ENCODE measurements around the gene BBS4. TPM values are rescaled to one million over a fixed set of nuclear protein-coding genes. Genes with fewer than 3 reads are reported as not detected.

Gene BBS4
- total RNA-seq, 1 experiment from 2014 or later: 22.4 TPM

- ChIA-PET CTCF (no interaction called here), POLR2A (no interaction called here)
- Mint-ChIP-seq H3K4me1 (ENCODE audit: low read depth, unreplicated experiment) (no peaks in the 10 kb centered on the region), H3K36me3 (ENCODE audit: insufficient read depth, unreplicated experiment) (peaks cover 9% of the 10 kb centered on the region), H3K9me3 (ENCODE audit: unreplicated experiment) (no peaks in the 10 kb centered on the region), H3K27ac (ENCODE audit: unreplicated experiment) (no peak overlapping the region), H3K4me3 (ENCODE audit: unreplicated experiment) (no peak overlapping the region), H3K27me3 (ENCODE audit: insufficient read depth, unreplicated experiment) (no peaks in the 10 kb centered on the region)
- no peaks in the 10 kb centered on the region for H3K4me1 ChIP-seq
- no peaks in the 10 kb centered on the region for H3K9me3 ChIP-seq
- no peak for DNase-seq
- no peaks in the 10 kb centered on the region for H3K36me3 ChIP-seq (ENCODE audit: control insufficient read depth, insufficient read depth, low read length)
- intact Hi-C loops (cut with micrococcal nuclease; ENCODE audit: unreplicated experiment): no loop called here
- TF ChIP-seq, protein P1, sequence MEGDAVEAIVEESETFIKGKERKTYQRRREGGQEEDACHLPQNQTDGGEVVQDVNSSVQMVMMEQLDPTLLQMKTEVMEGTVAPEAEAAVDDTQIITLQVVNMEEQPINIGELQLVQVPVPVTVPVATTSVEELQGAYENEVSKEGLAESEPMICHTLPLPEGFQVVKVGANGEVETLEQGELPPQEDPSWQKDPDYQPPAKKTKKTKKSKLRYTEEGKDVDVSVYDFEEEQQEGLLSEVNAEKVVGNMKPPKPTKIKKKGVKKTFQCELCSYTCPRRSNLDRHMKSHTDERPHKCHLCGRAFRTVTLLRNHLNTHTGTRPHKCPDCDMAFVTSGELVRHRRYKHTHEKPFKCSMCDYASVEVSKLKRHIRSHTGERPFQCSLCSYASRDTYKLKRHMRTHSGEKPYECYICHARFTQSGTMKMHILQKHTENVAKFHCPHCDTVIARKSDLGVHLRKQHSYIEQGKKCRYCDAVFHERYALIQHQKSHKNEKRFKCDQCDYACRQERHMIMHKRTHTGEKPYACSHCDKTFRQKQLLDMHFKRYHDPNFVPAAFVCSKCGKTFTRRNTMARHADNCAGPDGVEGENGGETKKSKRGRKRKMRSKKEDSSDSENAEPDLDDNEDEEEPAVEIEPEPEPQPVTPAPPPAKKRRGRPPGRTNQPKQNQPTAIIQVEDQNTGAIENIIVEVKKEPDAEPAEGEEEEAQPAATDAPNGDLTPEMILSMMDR (IDR thresholded peaks at IDR 0.05; ENCODE audit: insufficient read depth in 1 of 2, low read depth in 1 of 2, low read length in 1 of 2, severe bottlenecking in 1 of 2, unreplicated experiment in 1 of 2): no peak
- no peaks in the 10 kb centered on the region for H3K27me3 ChIP-seq (replicated peaks; ENCODE audit: control insufficient read depth, insufficient read depth, low read length)
- no peak overlapping the region for H3K4me3 ChIP-seq (ENCODE audit: low read depth, low read length)
- BruUV-seq (replicated peaks): no TSS peak
Observed at GRCh38 chr15:72688697-72689096, 2.7 kb downstream of the BBS4 start.

GRCh38 chr15:72690938-72691337 is 4.9 kb downstream of the BBS4 start:
- CTCF ChIA-PET: interaction anchor here (0.6 kb wide), 1 partner anchor 23 kb away, joined by 8 read pairs; no protein-coding TSS in a partner anchor
- intact Hi-C loops (cut with micrococcal nuclease; ENCODE audit: unreplicated experiment): no loop called here

DNA sequence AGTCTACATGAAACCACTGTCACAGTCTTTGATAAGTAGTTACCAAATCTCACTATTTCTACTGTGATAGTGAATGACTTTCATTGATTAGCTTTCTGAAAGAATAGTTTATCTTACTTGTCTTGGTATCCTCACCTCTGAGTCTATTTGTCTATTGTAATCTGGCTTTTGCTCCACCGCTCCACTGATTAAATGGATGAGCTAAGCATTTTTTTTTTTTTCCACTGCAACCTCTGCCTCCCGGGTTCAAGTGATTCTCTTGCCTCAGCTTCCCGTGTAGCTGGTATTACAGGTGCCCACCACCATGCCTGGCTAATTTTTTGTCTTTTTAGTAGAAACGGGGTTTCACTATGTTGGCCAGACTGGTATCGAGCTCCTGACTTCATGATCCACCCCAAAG is 12.9 kb downstream of the BBS4 start:
- TF ChIP-seq, protein P1 (IDR thresholded peaks at IDR 0.05; ENCODE audit: insufficient read depth in 1 of 2, low read depth in 1 of 2, low read length in 1 of 2, severe bottlenecking in 1 of 2, unreplicated experiment in 1 of 2): no peak
- no TSS peak for BruUV-seq (replicated peaks)
- Mint-ChIP-seq H3K36me3 (ENCODE audit: insufficient read depth, unreplicated experiment) (no peaks in the 10 kb centered on the region), H3K27ac (ENCODE audit: unreplicated experiment) (no peak overlapping the region), H3K4me3 (ENCODE audit: unreplicated experiment) (no peak overlapping the region), H3K9me3 (ENCODE audit: unreplicated experiment) (no peaks in the 10 kb centered on the region), H3K27me3 (ENCODE audit: insufficient read depth, unreplicated experiment) (no peaks in the 10 kb centered on the region), H3K4me1 (ENCODE audit: low read depth, unreplicated experiment) (no peaks in the 10 kb centered on the region)
- POLR2A ChIA-PET: no interaction called here
- CTCF ChIA-PET: no interaction called here
- Histone ChIP-seq H3K4me1 (no peaks in the 10 kb centered on the region), H3K36me3 (ENCODE audit: control insufficient read depth, insufficient read depth, low read length) (no peaks in the 10 kb centered on the region), H3K27me3 (replicated peaks; ENCODE audit: control insufficient read depth, insufficient read depth, low read length) (no peaks in the 10 kb centered on the region), H3K4me3 (ENCODE audit: low read depth, low read length) (no peak overlapping the region), H3K9me3 (no peaks in the 10 kb centered on the region)
- intact Hi-C loops (cut with micrococcal nuclease; ENCODE audit: unreplicated experiment): no loop called here
- no peak for DNase-seq

More at GRCh38 chr15:72690938-72691337, 4.9 kb downstream of the BBS4 start:
- Mint-ChIP-seq H3K36me3 (ENCODE audit: insufficient read depth, unreplicated experiment) (peaks cover 7% of the 10 kb centered on the region), H3K4me1 (ENCODE audit: low read depth, unreplicated experiment) (no peaks in the 10 kb centered on the region), H3K9me3 (ENCODE audit: unreplicated experiment) (no peaks in the 10 kb centered on the region), H3K27me3 (ENCODE audit: insufficient read depth, unreplicated experiment) (no peaks in the 10 kb centered on the region), H3K4me3 (ENCODE audit: unreplicated experiment) (no peak overlapping the region), H3K27ac (ENCODE audit: unreplicated experiment) (no peak overlapping the region)
- H3K27me3 ChIP-seq (replicated peaks; ENCODE audit: control insufficient read depth, insufficient read depth, low read length): no peaks in the 10 kb centered on the region
- POLR2A ChIA-PET: no interaction called here
- no peak for DNase-seq
- TF ChIP-seq, protein P1 (IDR thresholded peaks at IDR 0.05; ENCODE audit: insufficient read depth in 1 of 2, low read depth in 1 of 2, low read length in 1 of 2, severe bottlenecking in 1 of 2, unreplicated experiment in 1 of 2): no peak
- no TSS peak for BruUV-seq (replicated peaks)
- no peak overlapping the region for H3K4me3 ChIP-seq (ENCODE audit: low read depth, low read length)
- H3K9me3 ChIP-seq: no peaks in the 10 kb centered on the region
- H3K36me3 ChIP-seq (ENCODE audit: control insufficient read depth, insufficient read depth, low read length): no peaks in the 10 kb centered on the region
- H3K4me1 ChIP-seq: no peaks in the 10 kb centered on the region

Data from Caco-2 (cell line).